HG02571 (cell line): ENCODE data around the gene SSH2.
"Not testable (repeated sequence)": the region's sequence is repeated elsewhere in the genome, so short reads cannot be mapped to it uniquely, and the experiment has no call there.

ENCODE experiments used
- ATAC-seq: cut with Tn5 transposase; IDR thresholded peaks from one replicate; pipeline ENCODE4 v1.9.1; 2021; ENCODE audit warnings: mild to moderate bottlenecking, moderate library complexity; ENCODE audit not compliant: unreplicated experiment

Gene SSH2

DNA sequence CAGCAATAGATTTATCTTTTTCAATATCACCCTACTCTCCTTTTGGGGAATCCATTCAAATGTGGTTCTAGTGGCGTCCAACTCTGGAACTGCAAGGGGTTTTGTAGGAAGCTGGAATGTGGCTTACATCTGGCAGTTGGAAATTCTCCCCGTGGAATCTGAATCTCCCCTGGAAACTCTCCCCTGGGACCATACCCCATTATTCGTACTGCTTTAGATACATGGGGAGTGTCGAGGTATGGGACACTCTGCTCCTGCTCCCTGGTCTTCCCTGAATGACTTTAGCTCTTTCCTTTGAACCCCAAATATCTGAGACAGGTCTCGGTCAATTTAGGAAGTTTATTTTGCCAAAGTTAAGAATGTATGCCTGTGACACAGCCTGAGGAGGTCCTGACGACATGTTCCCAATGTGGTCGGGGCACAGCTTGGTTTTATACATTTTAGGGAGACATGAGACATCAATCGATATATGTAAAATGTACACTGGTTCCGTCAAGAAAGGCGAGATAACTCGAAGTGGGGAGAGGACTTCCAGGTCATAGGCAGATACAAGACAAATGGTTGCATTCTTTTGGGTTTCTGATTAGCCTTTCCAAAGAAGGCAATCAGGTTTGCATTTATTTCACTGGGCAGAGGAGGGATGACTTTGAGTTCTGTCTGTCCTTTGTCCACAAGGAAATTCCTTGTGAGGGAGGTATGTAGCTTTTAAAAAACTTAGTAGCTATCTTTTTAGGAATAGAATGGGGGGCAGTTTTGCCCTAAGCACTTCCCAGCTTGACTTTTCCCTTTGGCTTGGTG lies 218.2 kb downstream of the SSH2 start:
- ATAC-seq, result no peak

GRCh38 chr17:29710891-29711418 lies 219.1 kb downstream of the SSH2 start:
- no peak for ATAC-seq

- no peak for ATAC-seq
These were observed 219.5 kb downstream of the SSH2 start for GRCh38 chr17:29710520-29710884.

- no peak for ATAC-seq
These were observed 220.0 kb downstream of the SSH2 start for GRCh38 chr17:29709866-29710519.

DNA sequence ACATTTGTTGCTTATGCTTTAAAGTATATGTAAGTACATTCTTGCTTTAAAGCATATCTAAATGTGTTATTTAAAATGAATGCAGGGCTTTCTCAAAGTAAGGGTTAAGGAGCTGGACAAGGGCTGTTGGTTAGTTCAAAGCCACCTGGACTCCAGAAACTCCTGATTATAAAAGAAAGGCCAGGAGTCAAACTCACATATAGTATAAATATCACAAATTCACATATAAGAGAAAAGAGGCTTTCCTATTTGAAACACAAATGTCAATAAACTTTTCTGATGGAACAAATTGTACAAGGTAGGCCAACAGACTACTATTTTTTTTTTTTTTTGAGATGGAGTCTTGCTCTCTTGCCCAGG lies 222.8 kb downstream of the SSH2 start:
- ATAC-seq, result no peak

GRCh38 chr17:29706045-29706431 lies 224.0 kb downstream of the SSH2 start:
- no peak for ATAC-seq

- ATAC-seq, result no peak
These were observed 224.6 kb downstream of the SSH2 start for GRCh38 chr17:29705386-29705785.

- no peak for ATAC-seq
These were observed 230.7 kb downstream of the SSH2 start for GRCh38 chr17:29699283-29699682.

DNA sequence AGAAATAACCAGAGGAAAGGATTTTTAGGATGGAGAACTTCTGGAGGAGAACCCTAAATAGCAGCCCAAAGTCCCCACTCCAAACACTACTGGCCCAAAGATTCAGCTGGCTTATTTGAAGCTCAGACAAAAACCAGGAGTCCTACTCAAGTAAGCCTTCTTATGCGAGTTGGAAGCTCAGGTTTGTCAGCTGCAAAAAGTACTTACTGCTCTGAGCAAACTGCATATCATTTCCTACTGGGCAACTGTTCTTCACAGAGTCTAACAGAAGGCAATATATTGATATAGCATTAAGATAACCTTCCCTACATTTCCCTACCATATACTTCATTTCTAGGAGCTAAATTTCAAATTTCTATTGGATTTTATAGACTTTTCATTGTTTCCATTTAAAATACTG lies 231.2 kb downstream of the SSH2 start:
- no peak for ATAC-seq

- no peak for ATAC-seq
These were observed 231.8 kb downstream of the SSH2 start for GRCh38 chr17:29698019-29698777.

DNA sequence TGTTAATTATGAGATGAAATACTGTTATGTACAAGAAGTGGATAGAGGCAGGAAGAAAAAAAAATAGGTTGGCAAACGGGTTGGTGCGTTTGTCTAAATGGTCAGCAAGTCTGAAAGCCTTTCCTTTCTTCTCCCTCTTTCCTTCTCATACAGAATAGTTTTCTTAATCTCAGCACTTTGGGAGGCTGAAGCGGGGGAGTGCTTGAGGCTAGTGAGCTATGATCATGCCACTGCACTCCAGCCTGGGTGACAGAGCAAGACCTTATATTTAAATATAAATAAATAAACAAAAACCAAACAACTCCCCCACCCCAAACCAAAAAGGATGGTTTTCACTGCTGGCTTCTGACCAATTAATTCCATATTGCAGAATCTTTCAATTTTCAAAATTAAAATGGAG lies 232.7 kb downstream of the SSH2 start:
- no peak for ATAC-seq

GRCh38 chr17:29694918-29695563 lies 235.0 kb downstream of the SSH2 start:
- ATAC-seq, result no peak

- ATAC-seq, result no peak
These were observed 236.3 kb downstream of the SSH2 start for GRCh38 chr17:29693751-29694150.

DNA sequence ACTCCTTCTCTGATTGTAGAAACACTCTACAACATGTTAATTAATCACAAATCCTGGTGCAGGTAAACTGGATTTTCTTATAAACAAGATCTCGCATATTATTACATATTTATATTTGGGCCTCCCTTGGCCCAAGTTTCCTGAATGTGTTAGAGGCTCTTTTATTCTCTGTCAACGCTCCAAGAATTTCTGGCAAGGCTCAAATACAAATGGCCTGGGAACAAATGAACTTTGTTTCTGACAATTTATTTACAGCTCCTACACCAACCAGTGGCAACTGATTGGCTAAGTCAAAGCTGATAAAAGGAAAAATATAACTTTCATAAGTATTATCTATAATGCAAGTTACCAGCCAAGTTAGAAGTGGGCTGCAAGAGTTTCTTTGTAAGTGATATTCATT lies 242.4 kb downstream of the SSH2 start:
- no peak for ATAC-seq

DNA sequence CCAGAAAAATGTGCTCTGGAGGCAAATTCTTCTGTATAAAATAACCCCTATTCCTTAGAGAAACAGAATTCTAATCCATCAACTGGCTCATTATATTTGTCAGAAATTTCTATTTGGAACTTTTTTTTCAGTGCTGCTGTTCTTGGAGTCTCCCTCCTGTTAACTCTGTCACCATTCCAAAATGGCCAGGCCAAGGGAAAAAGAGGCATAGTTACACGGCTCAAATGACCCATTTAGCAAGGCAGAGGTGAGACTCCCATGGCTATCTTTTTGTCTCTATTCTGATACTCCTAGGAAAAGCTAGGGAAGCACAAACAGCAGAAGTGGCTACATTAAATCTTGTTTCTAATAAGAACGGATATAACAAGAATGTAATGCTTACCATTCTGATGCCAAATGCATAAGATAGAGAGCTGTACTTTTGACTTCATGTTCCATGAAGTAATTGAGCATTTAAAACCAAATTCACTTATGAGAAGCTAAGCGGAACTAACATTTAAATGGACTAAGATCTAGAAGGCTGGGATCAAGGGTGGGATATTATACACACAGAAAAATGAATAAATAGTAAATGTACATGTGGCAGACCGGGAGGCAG lies 242.9 kb downstream of the SSH2 start:
- no peak for ATAC-seq

DNA sequence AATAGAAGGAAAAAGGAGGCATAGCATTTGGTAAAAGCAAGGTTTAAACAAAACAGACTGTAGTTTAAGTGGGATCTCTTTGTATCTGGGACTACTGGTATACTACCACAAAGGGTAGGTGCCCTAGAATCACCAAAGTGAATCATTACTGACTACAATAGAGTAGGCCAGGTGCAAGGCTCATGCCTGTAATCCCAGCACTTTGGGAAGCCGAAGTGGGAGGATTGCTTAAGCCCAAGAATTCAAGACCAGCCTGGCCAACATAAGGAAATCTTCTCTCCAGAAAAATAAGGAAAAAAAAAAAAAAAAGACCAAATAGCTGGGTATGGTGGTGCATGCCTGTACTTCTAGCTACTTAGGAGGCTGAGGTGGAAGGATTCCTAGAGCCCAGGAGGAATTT lies 246.5 kb downstream of the SSH2 start:
- no peak for ATAC-seq

GRCh38 chr17:29682987-29683386 lies 247.0 kb downstream of the SSH2 start:
- ATAC-seq, result no peak

- ATAC-seq, result no peak
These were observed 248.0 kb downstream of the SSH2 start for GRCh38 chr17:29682054-29682453.

DNA sequence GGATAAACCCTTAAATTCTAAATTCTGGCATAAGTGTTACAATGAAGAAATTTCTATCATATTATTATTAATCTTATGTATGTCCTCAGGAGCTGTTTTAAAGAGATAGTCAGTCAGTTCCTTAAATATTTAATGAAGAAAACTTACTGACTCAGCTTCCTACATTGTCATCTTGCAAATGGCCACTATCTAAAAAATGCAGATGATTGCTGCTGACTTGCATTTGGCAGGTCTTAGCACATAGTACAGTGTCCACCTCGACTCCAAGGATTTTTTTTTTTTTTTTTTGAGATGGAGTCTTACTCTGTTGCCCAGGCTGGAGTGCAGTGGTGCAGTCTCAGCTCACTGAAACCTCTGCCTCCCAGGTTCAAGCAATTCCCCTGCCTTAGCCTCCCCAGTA lies 252.2 kb downstream of the SSH2 start:
- no peak for ATAC-seq

DNA sequence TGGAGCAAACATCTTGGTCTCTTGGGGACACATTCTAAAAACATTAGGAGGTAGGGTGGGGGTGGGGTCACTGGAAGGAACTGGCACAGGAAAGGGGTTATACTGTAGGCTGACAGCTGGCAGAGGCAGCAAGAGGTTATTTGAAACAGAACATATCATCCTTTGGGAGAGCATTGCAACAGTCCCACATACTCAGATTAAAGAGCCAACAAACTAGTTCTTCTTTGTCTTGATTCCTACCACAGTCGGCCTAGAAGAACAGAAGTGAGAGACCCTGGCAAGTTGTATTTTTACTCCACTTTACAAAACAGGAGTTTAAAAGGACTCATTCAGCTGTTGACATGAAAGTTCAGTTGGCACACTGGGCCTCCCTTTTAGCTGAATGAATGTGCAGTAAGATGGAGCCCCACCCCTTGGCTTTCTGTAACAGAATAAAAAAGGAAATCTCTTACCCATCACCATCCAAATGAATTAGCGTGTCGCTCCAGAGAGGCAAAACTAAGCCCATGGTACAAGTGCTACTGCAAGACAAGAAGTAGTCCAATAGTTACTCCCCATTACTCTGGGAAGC lies 252.7 kb downstream of the SSH2 start:
- ATAC-seq, result no peak

DNA sequence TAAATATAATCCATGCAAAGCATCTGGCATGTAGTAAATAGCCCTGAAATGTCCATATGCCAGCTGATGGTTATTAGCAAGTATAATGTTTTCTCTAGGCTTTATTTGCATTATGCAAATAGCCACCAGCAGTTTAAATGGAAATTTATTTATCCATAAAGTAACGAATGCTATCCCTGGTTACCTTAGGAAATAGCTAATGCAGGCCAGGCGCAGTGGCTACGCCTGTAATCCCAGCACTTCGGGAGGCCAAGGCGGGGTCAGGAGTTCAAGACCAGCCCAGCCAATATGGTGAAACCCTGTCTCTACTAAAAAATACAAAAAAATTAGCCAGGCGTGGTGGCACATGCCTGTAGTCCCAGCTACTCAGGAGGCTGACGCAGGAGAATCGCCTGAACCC lies 254.1 kb downstream of the SSH2 start:
- ATAC-seq, result not testable (repeated sequence)
